ENCODE measurements around the gene ZNF227.

- TF ChIP-seq CTCF (IDR thresholded peaks at IDR 0.05) (no peak), POLR2A (IDR thresholded peaks at IDR 0.05) (no peak)
Observed at GRCh38 chr19:44280916-44281315, 68.6 kb downstream of the ZNF227 start.

Measured in adrenal gland (tissue), 5 donors.